Measurements from ENCODE around the gene ZBTB25.

ZBTB25 gene

GRCh38 chr14:64444984-64445845, 58.4 kb downstream of the ZBTB25 start:
- peak; percentile 85 for ATAC-seq
- TF ChIP-seq TOX (CRISPR knock-in tag; IDR thresholded peaks at IDR 0.05; ENCODE audit: borderline replicate concordance) = peak; percentile 44; the same call in 1 of the 2 replicates
- no peak for TF ChIP-seq PPARA (CRISPR knock-in tag; IDR thresholded peaks at IDR 0.05; ENCODE audit: borderline replicate concordance)
- no peak for TF ChIP-seq TSHZ2 (CRISPR knock-in tag; IDR thresholded peaks at IDR 0.05)
- TF ChIP-seq ISL1 (CRISPR knock-in tag; IDR thresholded peaks at IDR 0.05) = peak; percentile 18; the same call in 1 of the 2 replicates

DNA sequence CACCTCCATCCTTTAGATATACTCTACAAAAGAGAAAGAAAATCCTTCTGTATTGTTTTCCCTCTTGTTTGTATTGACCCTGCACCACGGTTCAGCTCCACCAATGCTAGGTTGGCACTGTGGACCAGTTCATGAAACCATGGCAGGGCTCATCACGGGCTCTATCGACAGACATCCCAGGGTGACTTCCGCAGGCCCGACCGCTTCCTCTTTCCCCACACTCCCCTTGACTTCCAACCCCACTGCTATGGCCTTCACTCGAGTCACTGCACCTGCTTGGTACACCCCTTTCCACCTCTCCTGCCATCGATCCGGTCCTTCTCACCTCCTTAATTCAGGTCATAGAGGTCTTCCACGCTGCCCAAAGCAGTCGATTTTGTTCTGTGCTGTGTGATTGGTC, 59.5 kb downstream of the ZBTB25 start:
- TF ChIP-seq TCF4 (CRISPR knock-in tag; IDR thresholded peaks at IDR 0.05; ENCODE audit: borderline replicate concordance) (no peak), TSHZ2 (CRISPR knock-in tag; IDR thresholded peaks at IDR 0.05) (no peak), ESRRG (CRISPR knock-in tag; IDR thresholded peaks at IDR 0.05) (no peak), ZFP3 (CRISPR knock-in tag; IDR thresholded peaks at IDR 0.05) (no peak), OSR1 (CRISPR knock-in tag; IDR thresholded peaks at IDR 0.05) (no peak), ZNF70 (CRISPR knock-in tag; IDR thresholded peaks at IDR 0.05) (no peak), PATZ1 (CRISPR knock-in tag; IDR thresholded peaks at IDR 0.05; ENCODE audit: borderline replicate concordance) (no peak), BACH2 (CRISPR knock-in tag; IDR thresholded peaks at IDR 0.05; ENCODE audit: borderline replicate concordance) (no peak), ZNF8 (CRISPR knock-in tag; IDR thresholded peaks at IDR 0.05) (no peak), SNAI2 (CRISPR knock-in tag; IDR thresholded peaks at IDR 0.05) (no peak)
- TF ChIP-seq, protein P1, sequence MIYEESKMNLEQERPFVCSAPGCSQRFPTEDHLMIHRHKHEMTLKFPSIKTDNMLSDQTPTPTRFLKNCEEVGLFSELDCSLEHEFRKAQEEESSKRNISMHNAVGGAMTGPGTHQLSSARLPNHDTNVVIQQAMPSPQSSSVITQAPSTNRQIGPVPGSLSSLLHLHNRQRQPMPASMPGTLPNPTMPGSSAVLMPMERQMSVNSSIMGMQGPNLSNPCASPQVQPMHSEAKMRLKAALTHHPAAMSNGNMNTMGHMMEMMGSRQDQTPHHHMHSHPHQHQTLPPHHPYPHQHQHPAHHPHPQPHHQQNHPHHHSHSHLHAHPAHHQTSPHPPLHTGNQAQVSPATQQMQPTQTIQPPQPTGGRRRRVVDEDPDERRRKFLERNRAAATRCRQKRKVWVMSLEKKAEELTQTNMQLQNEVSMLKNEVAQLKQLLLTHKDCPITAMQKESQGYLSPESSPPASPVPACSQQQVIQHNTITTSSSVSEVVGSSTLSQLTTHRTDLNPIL (CRISPR knock-in tag; IDR thresholded peaks at IDR 0.05; ENCODE audit: low read depth) = no peak
- no peak for ATAC-seq

GRCh38 chr14:64442300-64442988, 61.2 kb downstream of the ZBTB25 start:
- TF ChIP-seq RARB (CRISPR knock-in tag; IDR thresholded peaks at IDR 0.05) = no peak
- TF ChIP-seq TOX (CRISPR knock-in tag; IDR thresholded peaks at IDR 0.05; ENCODE audit: borderline replicate concordance) = no peak
- TF ChIP-seq, protein P1 (CRISPR knock-in tag; IDR thresholded peaks at IDR 0.05; ENCODE audit: low read depth) = no peak
- no peak for TF ChIP-seq ISL1 (CRISPR knock-in tag; IDR thresholded peaks at IDR 0.05)
- TF ChIP-seq OSR1 (CRISPR knock-in tag; IDR thresholded peaks at IDR 0.05) = no peak
- no peak for TF ChIP-seq TCF4 (CRISPR knock-in tag; IDR thresholded peaks at IDR 0.05; ENCODE audit: borderline replicate concordance)
- TF ChIP-seq ARNTL (CRISPR knock-in tag; IDR thresholded peaks at IDR 0.05; ENCODE audit: borderline replicate concordance, low read depth) = no peak
- TF ChIP-seq ZFP30 (CRISPR knock-in tag; IDR thresholded peaks at IDR 0.05) = no peak
- no peak for TF ChIP-seq ZC3H10 (CRISPR knock-in tag; IDR thresholded peaks at IDR 0.05)
- TF ChIP-seq CSRNP3 (CRISPR knock-in tag; IDR thresholded peaks at IDR 0.05) = no peak
- TF ChIP-seq ZNF565 (CRISPR knock-in tag; conservative IDR thresholded peaks at IDR 0.05; ENCODE audit: low read depth) = no peak
- no peak for TF ChIP-seq ESRRG (CRISPR knock-in tag; IDR thresholded peaks at IDR 0.05)
- TF ChIP-seq BACH2 (CRISPR knock-in tag; IDR thresholded peaks at IDR 0.05; ENCODE audit: borderline replicate concordance) = no peak
- no peak for TF ChIP-seq ZNF8 (CRISPR knock-in tag; IDR thresholded peaks at IDR 0.05)
- TF ChIP-seq POU6F1 (CRISPR knock-in tag; IDR thresholded peaks at IDR 0.05; ENCODE audit: borderline replicate concordance, low read depth) = no peak
- TF ChIP-seq GLIS3 (CRISPR knock-in tag; IDR thresholded peaks at IDR 0.05) = no peak
- no peak for TF ChIP-seq SNAI2 (CRISPR knock-in tag; IDR thresholded peaks at IDR 0.05)

More at GRCh38 chr14:64442300-64442988, 61.2 kb downstream of the ZBTB25 start:
- no peak for ATAC-seq
